NOMO-1 (cell line): ENCODE measurements around the gene COX6A2.
"Not testable (repeated sequence)": the region's sequence is repeated elsewhere in the genome, so short reads cannot be mapped to it uniquely, and the experiment has no call there.

ENCODE experiments used
- DNase-seq, 2 experiments: peaks; one replicate each; lab custom pipeline; 2025; ENCODE audit not compliant: unreplicated experiment in 2 of 2; lab: John Stamatoyannopoulos, UW

Gene COX6A2

GRCh38 chr16:31439023-31439422 lies 10.9 kb upstream of the COX6A2 start:
- DNase-seq, result not testable (repeated sequence)

DNA sequence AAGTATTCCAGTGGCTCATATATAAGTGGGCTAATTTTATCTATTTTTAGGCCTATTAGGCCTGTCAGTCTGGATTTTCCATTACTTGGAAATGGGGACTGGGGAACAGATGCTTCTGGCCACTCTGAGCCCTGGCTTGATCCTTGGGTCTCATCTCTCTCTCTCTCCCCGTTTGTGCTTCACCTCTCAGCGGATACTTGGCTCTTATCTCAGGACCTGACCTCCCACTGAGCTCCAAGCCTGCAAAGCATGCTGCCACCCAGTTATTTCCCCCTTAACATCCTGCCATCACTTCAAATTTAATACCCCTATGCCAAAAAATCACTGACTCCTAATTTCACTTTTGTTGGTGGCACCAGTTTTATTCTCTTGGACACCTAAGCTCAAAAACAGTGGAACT lies 10.3 kb upstream of the COX6A2 start:
- DNase-seq, result no peak

DNA sequence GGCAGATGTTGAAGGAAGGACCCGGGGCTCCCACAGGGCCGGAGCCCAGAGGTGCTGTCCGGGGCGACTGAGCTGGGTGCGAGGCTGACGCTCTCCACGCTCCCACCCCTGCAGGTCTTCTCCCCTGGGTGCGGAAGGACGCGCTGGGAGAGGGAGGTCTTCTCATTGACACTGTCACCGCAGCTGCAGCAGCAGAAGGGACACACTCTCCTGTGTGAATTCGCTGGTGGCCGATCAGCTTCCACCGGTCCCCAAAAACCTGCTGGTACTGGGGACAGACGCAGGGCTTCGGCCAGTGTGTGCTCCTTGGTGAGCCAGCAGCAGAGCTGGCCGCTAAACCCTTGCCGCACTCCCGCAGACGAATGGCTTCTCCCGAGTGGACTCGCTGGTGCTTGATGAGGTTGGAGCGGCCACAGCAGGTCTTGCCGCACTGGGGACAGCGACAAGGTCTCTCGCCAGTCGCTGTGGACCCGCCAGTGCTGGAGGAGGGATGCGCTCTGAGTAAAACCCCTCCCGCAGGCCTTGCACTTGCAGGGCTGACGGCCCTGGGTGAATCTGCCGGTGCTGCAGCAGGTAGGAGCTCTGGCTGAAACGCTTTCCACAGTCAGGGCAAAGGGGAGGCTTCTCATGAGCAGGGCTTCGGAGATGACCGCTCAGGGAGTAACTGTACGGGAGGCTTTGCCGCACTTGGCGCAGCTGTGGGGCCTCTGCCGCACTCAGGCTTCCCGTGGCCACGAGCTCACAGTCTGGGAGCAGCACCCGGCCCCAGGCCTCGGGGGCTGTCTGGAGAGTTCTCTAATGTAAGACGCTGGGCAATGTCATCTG lies 8.3 kb upstream of the COX6A2 start:
- DNase-seq, result no peak

GRCh38 chr16:31435341-31436220 lies 7.4 kb upstream of the COX6A2 start:
- no peak for DNase-seq

- no peak for DNase-seq
Measured at GRCh38 chr16:31430380-31431052, 2.4 kb upstream of the COX6A2 start.

DNA sequence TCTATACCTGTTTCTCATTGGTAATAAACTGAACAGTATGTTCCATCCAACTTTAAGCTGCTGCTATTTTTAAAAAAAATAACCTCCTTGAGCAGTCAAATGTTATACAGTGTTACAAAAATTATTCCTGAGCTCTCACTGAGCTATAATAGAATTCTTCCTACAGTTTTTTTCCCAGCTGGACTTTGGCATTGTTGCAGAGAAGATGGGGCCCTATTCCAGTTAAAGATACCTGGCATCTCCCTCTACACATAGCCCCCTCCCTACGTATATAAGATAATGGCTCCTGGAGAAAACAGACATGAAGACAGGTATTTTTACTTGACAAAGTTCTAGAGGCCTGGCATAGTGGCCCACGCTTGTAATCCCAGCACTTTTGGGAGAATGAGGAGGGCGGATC lies 1.6 kb upstream of the COX6A2 start:
- DNase-seq, result no peak

DNA sequence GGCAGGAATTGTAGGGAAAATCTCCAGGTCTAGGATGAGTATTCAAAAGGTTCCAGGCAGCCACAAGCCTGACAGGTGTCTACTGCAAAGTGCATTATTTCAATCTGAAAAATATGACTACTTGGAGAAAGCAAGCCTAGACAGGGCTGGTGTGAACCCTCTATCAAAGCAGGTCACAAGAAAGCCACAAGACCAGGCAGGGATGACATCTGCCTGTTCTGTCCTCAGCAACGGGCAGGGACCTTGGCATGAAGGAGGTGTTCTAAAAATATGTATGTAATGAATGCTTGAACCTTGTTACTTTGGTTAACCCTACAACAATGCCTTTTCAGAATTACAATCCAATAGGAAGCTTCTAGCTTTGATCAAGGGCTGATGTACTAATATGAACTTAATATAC lies 1.2 kb upstream of the COX6A2 start:
- no peak for DNase-seq

GRCh38 chr16:31428638-31429247 lies 583 bp upstream of the COX6A2 start:
- DNase-seq, result no peak

- no peak for DNase-seq
Measured at GRCh38 chr16:31427441-31428278, 500 bp downstream of the COX6A2 start.

- DNase-seq, result no peak
Measured at GRCh38 chr16:31423801-31424200, 4.4 kb downstream of the COX6A2 start.

GRCh38 chr16:31423241-31423640 lies 4.9 kb downstream of the COX6A2 start:
- no peak for DNase-seq

DNA sequence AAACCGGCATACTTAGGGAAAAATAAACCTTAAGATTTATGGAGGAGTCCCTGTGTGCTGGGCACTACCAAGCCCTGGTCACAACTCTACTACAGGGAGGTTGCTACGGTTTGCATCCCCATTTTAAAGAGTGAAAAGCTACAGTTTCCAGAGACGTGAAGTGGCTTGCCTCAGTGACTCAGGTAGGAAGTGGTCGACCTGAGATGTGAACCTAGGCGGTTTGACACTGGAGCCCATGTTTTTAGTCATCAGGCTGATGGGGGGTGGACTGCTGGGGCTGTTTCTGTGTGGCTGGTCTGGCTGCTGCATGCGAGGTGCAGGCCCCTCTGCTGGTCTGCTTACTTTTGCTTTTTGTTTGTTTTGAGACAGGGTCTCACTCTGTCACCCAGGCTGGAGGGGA lies 6.6 kb downstream of the COX6A2 start:
- DNase-seq, result no peak

DNA sequence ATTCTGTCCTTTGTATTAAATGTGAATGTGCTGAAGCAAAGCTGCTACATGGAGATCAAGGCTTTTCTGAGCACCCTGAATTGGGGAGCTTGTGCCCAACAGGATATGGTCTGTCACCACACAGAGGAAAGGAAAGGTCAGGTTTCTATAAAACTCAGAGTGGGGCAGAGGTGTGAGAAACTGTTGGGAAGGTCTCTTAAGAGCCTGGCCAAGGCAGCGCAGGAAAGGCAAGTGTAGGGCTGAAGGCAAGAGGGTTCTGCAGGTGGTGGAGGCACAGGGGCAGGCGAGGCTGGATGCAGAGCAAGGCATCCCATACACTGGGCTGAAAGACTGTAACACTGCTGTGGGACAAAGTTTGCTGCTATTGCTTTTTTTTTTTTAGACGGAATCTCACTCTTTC lies 8.1 kb downstream of the COX6A2 start:
- DNase-seq, result no peak

GRCh38 chr16:31417916-31418315 lies 10.2 kb downstream of the COX6A2 start:
- no peak for DNase-seq

- DNase-seq, result not testable (repeated sequence)
Measured at GRCh38 chr16:31417036-31417435, 11.1 kb downstream of the COX6A2 start.

DNA sequence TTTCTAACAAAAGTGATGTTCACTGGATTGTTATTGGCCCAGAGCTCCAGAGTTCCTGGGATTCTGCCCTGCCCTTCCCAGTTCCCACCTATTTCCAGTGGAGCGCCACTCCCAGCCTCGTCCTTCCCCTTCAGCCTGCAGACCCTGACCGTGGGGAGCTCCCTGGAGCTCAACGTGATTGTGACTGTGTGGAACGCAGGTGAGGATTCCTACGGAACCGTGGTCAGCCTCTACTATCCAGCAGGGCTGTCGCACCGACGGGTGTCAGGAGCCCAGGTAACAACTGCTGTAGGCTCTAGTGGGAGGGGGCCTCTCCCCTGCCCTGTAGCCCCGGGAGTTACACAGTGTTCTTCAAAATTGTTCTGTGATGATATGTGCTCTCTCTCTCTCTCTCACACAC lies 11.8 kb downstream of the COX6A2 start:
- no peak for DNase-seq

DNA sequence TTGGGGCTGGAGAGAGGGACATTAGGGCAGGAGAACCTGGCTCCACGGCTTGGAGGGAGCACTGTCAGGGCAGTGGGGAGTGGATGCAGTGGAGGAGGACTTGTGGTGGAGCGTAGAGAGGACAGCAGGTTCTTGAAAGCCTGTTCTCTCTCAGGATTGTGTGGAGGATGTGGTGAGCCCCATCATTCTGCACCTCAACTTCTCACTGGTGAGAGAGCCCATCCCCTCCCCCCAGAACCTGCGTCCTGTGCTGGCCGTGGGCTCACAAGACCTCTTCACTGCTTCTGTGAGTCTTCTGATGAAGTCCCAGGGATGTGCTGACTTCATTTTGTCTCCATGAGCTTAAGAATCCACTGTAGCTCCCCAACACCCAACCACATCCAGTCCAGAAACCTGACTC lies 13.5 kb downstream of the COX6A2 start:
- no peak for DNase-seq

DNA sequence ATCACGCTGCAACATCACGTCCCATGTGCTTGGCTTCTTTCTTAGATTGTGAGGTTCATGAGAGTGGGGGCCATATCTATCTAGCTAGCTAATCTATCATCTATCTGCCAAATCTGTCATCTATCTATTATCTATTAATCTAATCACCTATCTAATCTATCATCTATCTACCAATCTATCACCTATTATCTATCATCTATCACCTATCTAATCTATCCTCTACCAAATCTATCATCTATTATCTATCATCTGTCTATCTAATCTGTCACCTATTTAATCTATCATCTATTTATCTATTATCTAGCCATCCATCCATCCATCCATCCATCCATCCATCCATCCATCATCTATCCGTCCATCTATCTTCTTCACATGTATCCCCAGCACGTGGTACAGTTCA lies 14.2 kb downstream of the COX6A2 start:
- DNase-seq, result no peak

GRCh38 chr16:31413381-31413780 lies 14.8 kb downstream of the COX6A2 start:
- DNase-seq, result no peak

GRCh38 chr16:31412750-31413149 lies 15.4 kb downstream of the COX6A2 start:
- no peak for DNase-seq
